Renal cortical epithelial cell (primary cell): ENCODE data around the gene LMAN1L. TPM values are rescaled to one million over a fixed set of nuclear protein-coding genes. Genes with fewer than 3 reads are reported as not detected.

Experiments
- DNase-seq: peaks from one replicate; pipeline ENCODE4 v3.0.0-alpha.2; 2011; ENCODE audit warnings: low read depth
- total RNA-seq: library from RNA; depleted of rRNA; stranded (reverse); fragments of >200 nt; gene quantifications from 2 replicates; pipeline ENCODE4 v1.2.3, GENCODE V29; 2014

Gene LMAN1L
- total RNA-seq, 1 donor from 2014 or later: not detected

- no peak for DNase-seq
Measured at GRCh38 chr15:74857671-74858368, 45.2 kb downstream of the LMAN1L start.

- DNase-seq: no peak
Measured at GRCh38 chr15:74858369-74858740, 45.7 kb downstream of the LMAN1L start.

GRCh38 chr15:74863239-74864056, 50.8 kb downstream of the LMAN1L start:
- peak; percentile 79 for DNase-seq

- DNase-seq: no peak
Measured at GRCh38 chr15:74864296-74864695, 51.7 kb downstream of the LMAN1L start.

GRCh38 chr15:74865316-74865715, 52.7 kb downstream of the LMAN1L start:
- no peak for DNase-seq

- DNase-seq: peak; percentile 83
Measured at GRCh38 chr15:74866090-74866489, 53.5 kb downstream of the LMAN1L start.

- no peak for DNase-seq
Measured at GRCh38 chr15:74867466-74868038, 54.9 kb downstream of the LMAN1L start.

- peak; percentile 53 for DNase-seq
Measured at GRCh38 chr15:74868059-74868458, 55.4 kb downstream of the LMAN1L start.

GRCh38 chr15:74869372-74869725, 56.7 kb downstream of the LMAN1L start:
- no peak for DNase-seq

- no peak for DNase-seq
Measured at GRCh38 chr15:74869726-74870407, 57.2 kb downstream of the LMAN1L start.

- DNase-seq: peak; percentile 86
Measured at GRCh38 chr15:74870436-74871215, 58.0 kb downstream of the LMAN1L start.

GRCh38 chr15:74872702-74873035, 60.0 kb downstream of the LMAN1L start:
- no peak for DNase-seq

- DNase-seq: peak; percentile 88
Measured at GRCh38 chr15:74873036-74873755, 60.6 kb downstream of the LMAN1L start, which contains the start of gene SCAMP2. Gene SCAMP2 (minus strand): TSS chr15:74873365. CDS start chr15:74873255, 110 bp downstream.

GRCh38 chr15:74873756-74874424, 61.3 kb downstream of the LMAN1L start:
- DNase-seq: no peak

Other genes starting within 250 kb of the LMAN1L start
- gene CLK3, start 197.0 kb upstream of the LMAN1L start, total RNA-seq: 74.8 and 92.0 TPM in 2 replicates
- 5.4 and 16.5 TPM in 2 replicates for gene EDC3, start 116.8 kb upstream of the LMAN1L start, total RNA-seq
- 1.7 TPM in 1 of 2 replicates, not detected in the other for gene CYP1A1, start 87.3 kb upstream of the LMAN1L start, total RNA-seq
- not detected in 2 replicates for gene CYP1A2, start 64.0 kb upstream of the LMAN1L start, total RNA-seq
- 28.5 and 58.4 TPM in 2 replicates for gene CSK, start 30.8 kb upstream of the LMAN1L start, total RNA-seq
- not detected in 2 replicates for gene CPLX3, start 13.8 kb downstream of the LMAN1L start, total RNA-seq
- 13.4 and 20.4 TPM in 2 replicates for gene ULK3, start 30.3 kb downstream of the LMAN1L start, total RNA-seq
- 19.4 and 64.5 TPM in 2 replicates for gene SCAMP2, start 60.5 kb downstream of the LMAN1L start, total RNA-seq
- gene MPI, start 77.2 kb downstream of the LMAN1L start, total RNA-seq: 57.3 and 86.6 TPM in 2 replicates
- 34.9 and 47.0 TPM in 2 replicates for gene FAM219B, start 94.0 kb downstream of the LMAN1L start, total RNA-seq
- 48.4 and 71.7 TPM in 2 replicates for gene COX5A, start 125.2 kb downstream of the LMAN1L start, total RNA-seq
- 2.1 and 3.3 TPM in 2 replicates for gene RPP25, start 143.9 kb downstream of the LMAN1L start, total RNA-seq
- gene SCAMP5, start 182.7 kb downstream of the LMAN1L start, total RNA-seq: 0.69 and 10.6 TPM in 2 replicates
- 8.7 TPM in 2 replicates for gene PPCDC, start 210.8 kb downstream of the LMAN1L start, total RNA-seq